ENCODE data around the gene OSBPL3. TPM values are rescaled to one million over a fixed set of nuclear protein-coding genes. Genes with fewer than 3 reads are reported as not detected.

Gene OSBPL3
- polyA plus RNA-seq, 1 donor (not counting 4 experiments of a cell fraction or from before 2014, with no cell fraction given), result 34.0 TPM

GRCh38 chr7:24987331-24987842, 7.4 kb upstream of the OSBPL3 start:
- FAIRE-seq (no peak), DNase-seq (ENCODE audit: low read depth, low spot score) (no peak)
- Histone ChIP-seq H3K36me3 (ENCODE audit: control insufficient read depth in 2 of 2, extremely low read depth in 1 of 2, insufficient read depth in 2 of 2, low read length in 2 of 2) (no peaks in the 10 kb centered on the region), H3K9me1 (ENCODE audit: control insufficient read depth, extremely low read depth, insufficient read depth, low read length) (no peaks in the 10 kb centered on the region), H3K9me3 (ENCODE audit: control insufficient read depth, low read depth, low read length) (no peaks in the 10 kb centered on the region), H3K4me2 (ENCODE audit: control insufficient read depth, extremely low read depth, insufficient read depth, low read depth, low read length) (no peak overlapping the region), H2AFZ (ENCODE audit: control insufficient read depth, low read length) (no peak overlapping the region), H3K27me3 (ENCODE audit: control insufficient read depth, extremely low read depth, insufficient read depth, low read length) (no peaks in the 10 kb centered on the region), H3K27ac (ENCODE audit: control insufficient read depth, insufficient read depth, low read length) (no peak overlapping the region), H3K9ac (ENCODE audit: control insufficient read depth, extremely low read depth, insufficient read depth, low read length) (no peak overlapping the region), H4K20me1 (ENCODE audit: control insufficient read depth, extremely low read depth, insufficient read depth, low read length) (no peaks in the 10 kb centered on the region), H3K4me1 (ENCODE audit: control insufficient read depth, extremely low read depth, insufficient read depth, low read length) (peaks cover under 1% of the 10 kb centered on the region), H3K79me2 (ENCODE audit: control insufficient read depth, insufficient read depth, low read length) (no peaks in the 10 kb centered on the region), H3K4me3 (ENCODE audit: control insufficient read depth in 2 of 3, extremely low read depth in 1 of 3, insufficient read depth in 2 of 3, low read depth in 1 of 3, low read length in 3 of 3) (no peak overlapping the region)
- TF ChIP-seq EZH2 (IDR thresholded peaks at IDR 0.05; ENCODE audit: low read length) (no peak), CTCF (optimal IDR thresholded peaks at IDR 0.05 in 1 of 3, IDR thresholded peaks at IDR 0.05 in 1 of 3, conservative IDR thresholded peaks at IDR 0.05 in 1 of 3; ENCODE audit: extremely low read depth in 1 of 3, insufficient read depth in 2 of 3, low read length in 3 of 3) (no peak)
- dilution Hi-C loops (cut with MboI; ENCODE audit: extremely low pct_ligation_motif_present, low sequenced_read_pairs), result no loop called here

- no peaks in the 10 kb centered on the region for H3K27me3 ChIP-seq (ENCODE audit: control insufficient read depth, extremely low read depth, insufficient read depth, low read length)
- TF ChIP-seq CTCF (optimal IDR thresholded peaks at IDR 0.05 in 1 of 3, IDR thresholded peaks at IDR 0.05 in 1 of 3, conservative IDR thresholded peaks at IDR 0.05 in 1 of 3; ENCODE audit: extremely low read depth in 1 of 3, insufficient read depth in 2 of 3, low read length in 3 of 3) (peak; percentile 43 to 52 (median 48)), EZH2 (IDR thresholded peaks at IDR 0.05; ENCODE audit: low read length) (no peak)
- H3K9me3 ChIP-seq (ENCODE audit: control insufficient read depth, low read depth, low read length), result no peaks in the 10 kb centered on the region
- H3K36me3 ChIP-seq (ENCODE audit: control insufficient read depth in 2 of 2, extremely low read depth in 1 of 2, insufficient read depth in 2 of 2, low read length in 2 of 2), result no peaks in the 10 kb centered on the region
- dilution Hi-C loops (cut with MboI; ENCODE audit: extremely low pct_ligation_motif_present, low sequenced_read_pairs), result no loop called here
- no peaks in the 10 kb centered on the region for H3K9me1 ChIP-seq (ENCODE audit: control insufficient read depth, extremely low read depth, insufficient read depth, low read length)
- H3K27ac ChIP-seq (ENCODE audit: control insufficient read depth, insufficient read depth, low read length), result no peak overlapping the region
- no peak overlapping the region for H3K9ac ChIP-seq (ENCODE audit: control insufficient read depth, extremely low read depth, insufficient read depth, low read length)
- H2AFZ ChIP-seq (ENCODE audit: control insufficient read depth, low read length), result no peak overlapping the region
- no peak overlapping the region for H3K4me3 ChIP-seq (ENCODE audit: control insufficient read depth in 2 of 3, extremely low read depth in 1 of 3, insufficient read depth in 2 of 3, low read depth in 1 of 3, low read length in 3 of 3)
- peaks cover 20% of the 10 kb centered on the region for H3K79me2 ChIP-seq (ENCODE audit: control insufficient read depth, insufficient read depth, low read length)
- DNase-seq (ENCODE audit: low read depth, low spot score), result no peak
- H4K20me1 ChIP-seq (ENCODE audit: control insufficient read depth, extremely low read depth, insufficient read depth, low read length), result no peaks in the 10 kb centered on the region
- no peak overlapping the region for H3K4me2 ChIP-seq (ENCODE audit: control insufficient read depth, extremely low read depth, insufficient read depth, low read depth, low read length)
- FAIRE-seq, result no peak
- H3K4me1 ChIP-seq (ENCODE audit: control insufficient read depth, extremely low read depth, insufficient read depth, low read length), result peaks cover 26% of the 10 kb centered on the region
Observed at GRCh38 chr7:24982917-24983316, 2.9 kb upstream of the OSBPL3 start.
